Subcutaneous adipose tissue (tissue), 4 donors: Measurements from ENCODE around the gene PMIS2. TPM values are rescaled to one million over a fixed set of nuclear protein-coding genes. Genes with fewer than 3 reads are reported as not detected.

Experiments used
- total RNA-seq, 4 donors: library from RNA; depleted of rRNA; stranded (reverse); fragments of >200 nt; gene quantifications; one replicate each; pipeline ENCODE4 v1.1.0, GENCODE V29; 2016
- TF ChIP-seq, protein P1 (sequence below): fragments of 450-650 bp; IDR thresholded peaks from one replicate; pipeline ENCODE4 v1.5.1; 2016; ENCODE audit warnings: low read depth, mild to moderate bottlenecking, control low read depth, antibody characterized with exemption, moderate library complexity

Gene PMIS2
- total RNA-seq, 4 donors from 2014 or later, result not detected

GRCh38 chr19:35623327-35624010, 37.5 kb downstream of the PMIS2 start:
- TF ChIP-seq, protein P1, sequence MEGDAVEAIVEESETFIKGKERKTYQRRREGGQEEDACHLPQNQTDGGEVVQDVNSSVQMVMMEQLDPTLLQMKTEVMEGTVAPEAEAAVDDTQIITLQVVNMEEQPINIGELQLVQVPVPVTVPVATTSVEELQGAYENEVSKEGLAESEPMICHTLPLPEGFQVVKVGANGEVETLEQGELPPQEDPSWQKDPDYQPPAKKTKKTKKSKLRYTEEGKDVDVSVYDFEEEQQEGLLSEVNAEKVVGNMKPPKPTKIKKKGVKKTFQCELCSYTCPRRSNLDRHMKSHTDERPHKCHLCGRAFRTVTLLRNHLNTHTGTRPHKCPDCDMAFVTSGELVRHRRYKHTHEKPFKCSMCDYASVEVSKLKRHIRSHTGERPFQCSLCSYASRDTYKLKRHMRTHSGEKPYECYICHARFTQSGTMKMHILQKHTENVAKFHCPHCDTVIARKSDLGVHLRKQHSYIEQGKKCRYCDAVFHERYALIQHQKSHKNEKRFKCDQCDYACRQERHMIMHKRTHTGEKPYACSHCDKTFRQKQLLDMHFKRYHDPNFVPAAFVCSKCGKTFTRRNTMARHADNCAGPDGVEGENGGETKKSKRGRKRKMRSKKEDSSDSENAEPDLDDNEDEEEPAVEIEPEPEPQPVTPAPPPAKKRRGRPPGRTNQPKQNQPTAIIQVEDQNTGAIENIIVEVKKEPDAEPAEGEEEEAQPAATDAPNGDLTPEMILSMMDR, result no peak

GRCh38 chr19:35628264-35628564, 42.2 kb downstream of the PMIS2 start:
- TF ChIP-seq, protein P1, result no peak

DNA sequence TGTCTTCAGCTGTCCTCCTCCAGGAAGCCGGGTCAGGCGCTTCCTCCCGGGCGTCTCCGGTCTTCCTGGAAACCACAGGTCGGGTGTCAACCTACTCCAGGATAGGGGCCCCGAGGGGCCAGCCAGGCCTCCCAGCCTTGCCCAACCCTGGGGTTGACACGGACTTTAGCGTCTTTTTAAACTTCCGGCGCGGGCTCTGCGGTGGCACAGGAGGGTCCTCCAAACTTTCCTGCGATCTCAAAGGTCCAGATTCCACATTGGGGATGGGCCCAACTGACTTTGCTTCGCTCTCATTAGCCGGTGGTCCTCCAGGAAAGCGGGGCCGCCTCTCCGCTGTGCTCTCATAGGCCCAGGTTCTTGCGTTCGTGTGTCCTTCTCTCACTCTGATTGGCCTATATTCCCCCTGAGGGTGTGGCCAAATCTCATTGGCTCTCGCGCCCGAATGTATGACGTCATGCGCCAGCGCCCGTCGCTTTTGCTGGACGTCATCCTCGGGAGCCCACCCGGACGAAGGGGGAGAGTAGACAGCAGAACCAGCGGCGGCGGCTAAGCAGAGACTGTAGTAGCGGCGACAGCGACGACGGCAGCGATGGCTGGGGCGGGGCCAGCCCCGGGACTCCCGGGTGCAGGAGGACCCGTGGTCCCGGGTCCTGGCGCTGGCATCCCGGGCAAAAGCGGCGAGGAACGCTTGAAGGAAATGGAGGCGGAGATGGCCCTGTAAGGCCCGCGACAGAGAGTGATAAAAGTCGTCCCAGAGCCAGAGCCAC, 42.8 kb downstream of the PMIS2 start, which contains the start of gene RBM42:
TSS of gene RBM42 (plus strand) at position 472 of the 767 bp plus-strand sequence. CDS start at position 590, 118 bp downstream.
- TF ChIP-seq, protein P1, result no peak

- TF ChIP-seq, protein P1, result no peak
Measured at GRCh38 chr19:35629332-35629633, 43.3 kb downstream of the PMIS2 start.

DNA sequence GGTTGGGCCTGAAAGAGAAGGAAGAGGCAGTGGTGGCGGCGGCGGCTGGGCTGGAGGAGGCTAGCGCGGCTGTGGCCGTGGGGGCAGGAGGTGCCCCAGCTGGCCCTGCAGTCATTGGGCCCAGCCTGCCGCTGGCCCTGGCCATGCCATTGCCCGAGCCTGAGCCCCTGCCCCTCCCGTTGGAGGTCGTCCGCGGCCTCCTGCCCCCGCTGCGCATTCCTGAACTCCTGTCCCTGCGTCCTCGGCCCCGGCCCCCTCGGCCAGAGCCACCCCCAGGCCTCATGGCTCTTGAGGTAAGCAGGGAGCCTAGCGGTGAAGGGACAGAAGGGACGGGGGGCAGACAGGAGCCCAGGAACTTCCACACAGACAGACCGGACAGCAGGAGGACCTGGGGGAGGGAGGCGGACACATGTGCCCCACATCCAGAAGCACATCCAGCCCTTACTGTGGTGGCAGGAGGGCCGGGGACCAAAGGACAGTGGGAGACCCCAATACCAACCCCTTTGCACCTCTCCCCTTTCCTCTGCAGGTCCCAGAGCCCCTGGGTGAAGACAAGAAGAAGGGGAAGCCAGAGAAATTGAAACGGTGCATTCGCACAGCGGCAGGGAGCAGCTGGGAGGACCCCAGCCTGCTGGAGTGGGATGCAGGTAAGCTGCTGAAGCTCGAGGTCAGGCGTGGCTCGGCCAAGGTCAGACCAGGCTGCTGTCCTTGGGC, 47.9 kb downstream of the PMIS2 start:
- TF ChIP-seq, protein P1, result no peak

DNA sequence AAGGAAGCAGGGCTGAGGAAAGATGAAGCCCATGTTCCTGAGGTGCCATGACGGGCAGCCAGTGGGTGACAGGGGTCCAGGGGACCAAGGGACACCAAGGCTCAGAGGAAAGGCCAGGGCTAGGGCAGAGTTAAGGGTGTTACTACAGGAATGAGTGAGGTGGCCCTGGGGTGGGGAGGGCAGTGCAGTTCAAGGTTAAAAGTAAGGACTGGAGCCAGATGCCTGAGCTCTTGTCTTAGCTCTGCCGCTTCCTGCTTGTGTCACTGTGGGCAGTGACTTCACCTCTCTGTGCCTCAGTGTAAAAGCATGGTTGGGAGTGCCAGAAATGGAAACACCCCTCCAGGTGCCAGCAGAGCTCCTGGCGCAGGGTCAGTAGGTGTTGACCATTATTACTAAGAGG, 50.7 kb downstream of the PMIS2 start:
- TF ChIP-seq, protein P1, result no peak

Other genes with a start within 250 kb of the PMIS2 start
- not detected for gene FFAR1, start 238.3 kb upstream of the PMIS2 start, total RNA-seq
- gene FFAR3, start 227.7 kb upstream of the PMIS2 start, total RNA-seq, result 1 to 10 TPM in 3 of 4 donors, under 1 TPM in 1; 0.44 to 4.3 (median 2.2) TPM
- under 1 TPM in 1 of 4 donors, not detected in 3; 0.51 TPM for gene GPR42, start 215.1 kb upstream of the PMIS2 start, total RNA-seq
- gene FFAR2, start 137.9 kb upstream of the PMIS2 start, total RNA-seq, result 1 to 10 TPM in 1 of 4 donors, under 1 TPM in 1, not detected in 2; 0.38 to 1.5 TPM
- gene KRTDAP, start 95.7 kb upstream of the PMIS2 start, total RNA-seq, result not detected
- gene DMKN, start 72.5 kb upstream of the PMIS2 start, total RNA-seq, result 1 to 10 TPM in 3 of 4 donors, under 1 TPM in 1; 0.94 to 7.3 (median 1.9) TPM
- gene SBSN, start 57.9 kb upstream of the PMIS2 start, total RNA-seq, result not detected
- gene GAPDHS, start 52.7 kb upstream of the PMIS2 start, total RNA-seq, result not detected
- gene TMEM147, start 40.5 kb upstream of the PMIS2 start, total RNA-seq, result 10 to 100 TPM; 60.1 to 76.8 (median 73.6) TPM
- not detected for gene ATP4A, start 22.5 kb upstream of the PMIS2 start, total RNA-seq
- 1 to 10 TPM; 2.4 to 7.7 (median 3.4) TPM for gene HAUS5, start 26.6 kb downstream of the PMIS2 start, total RNA-seq
- 10 to 100 TPM; 27.7 to 55.4 (median 32.6) TPM for gene RBM42, start 42.9 kb downstream of the PMIS2 start, total RNA-seq
- gene ETV2, start 55.6 kb downstream of the PMIS2 start, total RNA-seq, result 1 to 10 TPM in 2 of 4 donors, not detected in 2; 1.1 to 1.2 TPM
- 100 to 1,000 TPM; 422 to 625 (median 529) TPM for gene COX6B1, start 62.1 kb downstream of the PMIS2 start, total RNA-seq
- gene UPK1A, start 80.3 kb downstream of the PMIS2 start, total RNA-seq, result under 1 TPM in 1 of 4 donors, not detected in 3; 0.34 TPM
- gene ZBTB32, start 118.4 kb downstream of the PMIS2 start, total RNA-seq, result under 1 TPM in 1 of 4 donors, not detected in 3; 0.33 TPM
- gene KMT2B, start 131.8 kb downstream of the PMIS2 start, total RNA-seq, result 10 to 100 TPM in 3 of 4 donors, 1 to 10 TPM in 1; 7.3 to 26.6 (median 15.1) TPM
- 10 to 100 TPM in 1 of 4 donors, 1 to 10 TPM in 3; 4.4 to 13.8 (median 5.9) TPM for gene IGFLR1, start 156.3 kb downstream of the PMIS2 start, total RNA-seq
- 10 to 100 TPM; 14.8 to 30.5 (median 19.7) TPM for gene U2AF1L4, start 159.2 kb downstream of the PMIS2 start, total RNA-seq
- 10 to 100 TPM; 23.4 to 71.3 (median 35.7) TPM for gene PSENEN, start 159.5 kb downstream of the PMIS2 start, total RNA-seq
- gene LIN37, start 162.4 kb downstream of the PMIS2 start, total RNA-seq, result 10 to 100 TPM in 2 of 4 donors, 1 to 10 TPM in 2; 7.5 to 12.2 (median 10.0) TPM
- gene HSPB6, start 170.9 kb downstream of the PMIS2 start, total RNA-seq, result 100 to 1,000 TPM in 2 of 4 donors, 10 to 100 TPM in 2; 50.1 to 554 (median 117) TPM
- 1 to 10 TPM; 2.8 to 5.7 (median 3.5) TPM for gene PROSER3, start 172.0 kb downstream of the PMIS2 start, total RNA-seq
- 10 to 100 TPM in 1 of 4 donors, 1 to 10 TPM in 2, under 1 TPM in 1; 0.33 to 12.2 (median 4.5) TPM for gene ARHGAP33, start 189.4 kb downstream of the PMIS2 start, total RNA-seq
- not detected for gene PRODH2, start 226.7 kb downstream of the PMIS2 start, total RNA-seq